Pulmonary artery endothelial cell (primary cell): ENCODE results near the gene CPT2. TPM values are rescaled to one million over a fixed set of nuclear protein-coding genes. Genes with fewer than 3 reads are reported as not detected.

Experiments used
- DNase-seq: peaks from one replicate; pipeline ENCODE4 v3.0.0-alpha.2; 2011; ENCODE audit warnings: low read depth, low spot score
- total RNA-seq: library from RNA; depleted of rRNA; stranded (reverse); fragments of >200 nt; gene quantifications from 2 replicates; pipeline ENCODE4 v1.2.3, GENCODE V29; 2014

Gene CPT2
- total RNA-seq, 1 donor from 2014 or later = 10.9 TPM

DNA sequence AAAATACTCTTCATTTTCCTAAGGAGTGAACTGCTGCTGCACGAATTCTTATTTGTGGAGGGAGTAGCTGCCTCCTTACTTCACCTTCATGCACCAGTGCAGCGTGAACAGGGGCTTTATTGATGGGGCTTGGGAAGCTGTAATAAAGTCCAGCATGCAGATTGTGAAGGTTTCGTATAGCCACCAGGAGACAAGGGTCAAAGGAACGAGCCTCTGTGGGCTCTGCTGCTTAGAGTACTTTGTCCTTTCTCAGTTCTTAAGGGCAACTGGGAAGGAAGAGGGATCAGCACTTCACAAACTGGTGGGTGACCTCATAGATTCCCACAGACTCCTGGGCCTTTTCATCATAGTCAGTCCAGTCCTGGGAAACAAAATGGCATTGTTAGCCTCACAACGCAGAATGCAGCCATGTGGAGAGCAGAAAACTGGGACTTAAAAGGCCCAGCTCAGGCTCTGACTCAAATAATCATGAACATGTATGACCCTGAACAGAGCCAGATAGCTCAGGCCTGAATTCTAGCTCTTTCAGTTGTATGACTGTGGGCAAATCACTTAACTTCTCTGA, 17.8 kb downstream of the CPT2 start:
- DNase-seq = no peak

- no peak for DNase-seq
Observed at GRCh38 chr1:53218201-53218600, 21.6 kb downstream of the CPT2 start.

GRCh38 chr1:53219711-53220110, 23.1 kb downstream of the CPT2 start:
- no peak for DNase-seq

DNA sequence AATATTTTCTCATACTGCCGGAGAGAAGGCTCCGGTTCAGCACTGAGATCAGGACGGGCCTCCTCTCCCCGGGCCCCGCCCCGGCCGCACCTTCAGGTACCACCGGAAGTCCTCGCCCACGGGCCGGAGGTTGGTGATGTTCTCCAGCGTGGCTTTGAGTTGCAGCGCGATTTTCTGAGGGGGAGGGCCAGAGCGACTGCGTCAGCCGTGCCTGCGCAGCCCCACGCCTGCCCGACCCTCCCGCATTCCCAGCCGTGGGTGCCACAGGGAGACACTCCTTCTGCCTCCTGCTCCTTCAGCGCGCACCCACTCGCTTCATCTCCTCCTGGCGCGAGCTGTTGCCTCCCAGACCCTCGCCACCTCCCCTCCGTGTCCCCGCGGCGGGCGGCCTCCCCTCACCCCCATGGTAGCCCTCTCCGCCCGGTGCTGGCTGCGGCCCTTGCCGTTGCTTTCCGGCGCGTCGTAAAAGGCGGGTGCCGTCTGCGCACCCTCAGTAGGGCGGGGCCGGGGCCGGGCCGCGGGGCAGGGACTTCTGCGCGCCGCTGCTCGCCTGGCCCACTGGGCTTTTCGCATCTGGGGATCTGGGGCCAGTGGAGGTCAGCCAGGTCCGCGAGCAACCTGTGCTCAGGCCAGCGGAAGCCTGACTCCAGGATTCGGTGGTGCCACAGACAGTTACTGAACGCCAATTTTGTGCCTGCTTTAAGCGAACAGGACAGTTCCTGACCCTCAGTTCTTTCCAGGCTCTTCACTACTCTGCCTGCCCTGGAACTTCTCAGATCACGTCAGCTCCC, 23.7 kb downstream of the CPT2 start, which contains the start of gene CZIB:
TSS of gene CZIB (minus strand) at position 464 of the 791 bp plus-strand sequence. CDS start at position 405, 59 bp downstream.
- peak; percentile 48 for DNase-seq

GRCh38 chr1:53220962-53221286, 24.3 kb downstream of the CPT2 start:
- DNase-seq = no peak

- no peak for DNase-seq
Observed at GRCh38 chr1:53237638-53238037, 41.0 kb downstream of the CPT2 start.

DNA sequence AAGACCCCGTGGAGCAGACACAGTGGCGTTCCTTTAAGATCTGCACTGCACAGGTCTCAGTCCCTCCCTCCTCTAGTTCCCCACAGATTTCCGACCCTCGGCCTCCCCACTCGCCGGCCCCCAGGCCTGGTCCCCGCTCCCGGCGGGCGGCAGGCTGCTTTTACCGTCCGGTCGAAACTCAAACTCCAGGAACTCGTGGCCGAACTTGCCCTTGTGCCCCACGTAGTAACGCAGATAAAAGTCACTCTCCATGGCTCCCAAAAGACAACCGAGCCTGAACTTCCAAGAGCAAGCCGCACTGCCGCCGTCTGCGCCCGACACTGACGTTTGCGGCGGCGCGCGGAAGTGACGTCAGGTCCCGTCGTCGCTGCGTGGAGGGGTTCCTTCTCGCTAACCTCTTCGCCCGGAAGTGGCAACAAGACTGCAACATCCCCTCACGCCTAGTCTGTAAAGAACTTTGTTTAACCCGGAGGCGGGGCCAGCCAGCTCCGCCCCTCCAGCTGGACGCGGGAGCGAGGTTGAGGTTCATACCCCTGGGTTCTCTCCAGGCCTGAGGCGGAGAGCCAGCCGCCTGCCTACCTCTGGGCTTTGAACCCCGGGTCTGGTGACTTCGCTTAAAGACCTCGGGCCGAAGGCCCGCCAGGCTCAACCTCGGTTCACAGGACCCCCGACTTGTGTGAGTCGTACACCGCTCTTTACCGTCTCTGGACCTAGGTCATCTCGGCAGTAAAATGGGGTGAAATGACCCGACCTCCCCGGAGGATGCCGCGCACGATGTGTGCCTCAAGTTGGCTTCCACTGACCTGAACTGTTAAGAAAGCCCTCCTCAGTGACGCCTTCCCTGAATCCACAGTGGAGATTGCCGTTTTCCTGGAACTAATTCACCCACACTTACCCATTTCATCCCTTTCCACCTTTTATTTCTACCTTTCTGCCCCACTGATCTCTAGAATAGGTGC, 41.9 kb downstream of the CPT2 start, which contains the start of gene MAGOH:
TSS of gene MAGOH (minus strand) at position 322 of the 959 bp plus-strand sequence. CDS start at position 252, 70 bp downstream.
- DNase-seq = peak; percentile 81

DNA sequence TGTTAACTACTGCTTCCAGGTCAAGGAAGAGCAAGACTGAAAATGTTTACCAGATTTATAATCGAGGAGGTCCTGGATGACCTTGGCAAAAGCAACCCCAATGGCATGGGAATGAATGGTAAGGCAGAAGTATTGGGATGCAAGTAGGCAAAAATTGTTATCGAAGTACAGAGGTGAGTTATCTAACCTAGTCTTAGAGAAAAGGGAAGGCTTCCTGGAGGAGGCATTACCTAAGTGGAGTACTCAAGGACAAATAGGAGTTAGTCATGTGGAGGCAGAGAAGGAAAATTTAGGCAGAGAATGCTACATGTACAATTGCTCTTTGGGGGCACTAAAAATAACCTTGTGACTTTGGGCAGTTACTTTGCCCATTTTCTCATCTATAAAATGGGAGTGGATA, 45.2 kb downstream of the CPT2 start:
- no peak for DNase-seq

DNA sequence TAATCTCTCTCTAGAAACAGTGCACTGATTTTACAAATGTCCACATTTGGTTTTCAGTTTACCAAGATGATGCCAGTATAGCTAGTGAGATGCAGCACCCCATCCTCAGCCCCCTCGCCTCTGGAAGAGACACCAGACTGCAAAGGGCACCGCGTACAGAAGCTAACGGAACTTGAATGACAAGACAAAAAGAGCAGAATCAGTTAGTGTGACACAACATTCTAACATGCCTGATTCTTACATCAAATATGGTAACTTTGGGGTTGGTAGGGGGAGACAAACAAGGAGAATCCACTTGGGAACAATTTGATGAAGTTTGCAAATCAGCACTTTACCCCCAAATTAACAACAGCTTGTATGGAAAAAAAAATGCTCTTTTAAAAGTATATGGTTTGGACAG, 45.8 kb downstream of the CPT2 start:
- DNase-seq = no peak

DNA sequence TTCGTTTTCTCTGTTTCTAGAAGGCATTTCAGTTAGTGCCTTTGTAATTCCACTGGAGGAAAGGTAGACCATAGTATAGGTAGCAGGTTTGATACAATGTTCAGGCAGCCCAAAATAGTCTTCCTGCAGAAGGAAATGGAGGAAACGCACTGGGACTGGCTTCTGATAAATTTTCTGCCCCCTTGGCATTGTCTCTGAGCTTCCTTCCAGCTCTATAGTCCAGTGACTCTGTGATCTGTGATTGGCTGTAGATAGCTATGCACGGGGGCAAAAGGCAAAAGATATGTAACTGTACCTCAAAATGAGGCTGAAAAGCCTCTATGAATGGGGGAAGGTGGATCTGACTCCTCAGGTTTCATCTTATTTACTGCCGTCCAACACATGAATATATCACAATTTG, 47.5 kb downstream of the CPT2 start:
- no peak for DNase-seq

GRCh38 chr1:53246261-53247134, 49.9 kb downstream of the CPT2 start:
- DNase-seq = no peak

GRCh38 chr1:53249706-53250105, 53.1 kb downstream of the CPT2 start:
- no peak for DNase-seq

DNA sequence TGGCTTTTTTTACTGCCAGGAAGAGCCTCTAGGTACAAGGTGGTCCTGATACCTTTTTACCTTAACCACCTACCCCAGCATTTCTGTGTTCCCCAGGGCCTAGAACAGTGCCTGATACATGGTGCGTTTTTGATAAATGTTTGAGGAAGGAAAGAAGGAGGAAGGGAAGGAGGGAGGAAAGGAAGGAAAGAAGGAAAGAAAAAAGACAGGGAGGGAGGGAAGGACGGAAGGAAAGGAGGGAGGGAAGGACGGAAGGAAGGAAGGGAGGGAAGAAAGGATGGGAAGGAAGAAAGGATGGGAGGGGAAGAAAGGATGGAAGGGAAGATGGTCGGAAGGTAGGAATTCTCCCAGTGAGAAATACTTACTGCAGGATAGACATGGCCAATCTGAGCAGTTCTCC, 53.7 kb downstream of the CPT2 start:
- DNase-seq = no peak

- DNase-seq = no peak
Observed at GRCh38 chr1:53254011-53254640, 57.5 kb downstream of the CPT2 start.

- DNase-seq = no peak
Observed at GRCh38 chr1:53255031-53255430, 58.4 kb downstream of the CPT2 start.

- DNase-seq = no peak
Observed at GRCh38 chr1:53256511-53257453, 60.2 kb downstream of the CPT2 start.

- DNase-seq = no peak
Observed at GRCh38 chr1:53257454-53258081, 60.9 kb downstream of the CPT2 start.

DNA sequence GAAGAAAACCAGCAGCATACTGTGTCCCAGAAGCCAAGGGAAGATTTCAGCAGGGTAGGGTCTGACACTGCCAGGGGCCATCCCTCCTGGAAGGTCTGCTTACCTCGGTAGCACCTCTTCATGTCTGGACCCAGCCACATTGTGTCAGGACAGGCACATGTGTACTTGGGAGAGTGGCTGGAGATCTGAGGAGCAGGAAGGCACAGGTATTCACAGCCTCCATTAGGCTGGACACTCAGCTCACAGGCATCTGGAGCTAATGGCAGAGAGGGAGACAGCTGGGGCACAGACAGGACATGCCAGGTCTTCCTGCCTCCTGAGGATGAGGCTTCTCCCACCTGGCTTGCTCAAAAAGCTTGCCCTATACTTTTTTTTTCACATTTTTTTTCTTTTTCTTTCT, 61.6 kb downstream of the CPT2 start:
- DNase-seq = no peak

GRCh38 chr1:53259932-53260331, 63.3 kb downstream of the CPT2 start:
- DNase-seq = no peak
